Hematopoietic multipotent progenitor cell treated with erythropoietin and hydrocortisone succinate and interleukin-3 and kit ligand, for 15 days (in vitro differentiated cells): ENCODE measurements around the gene SOCS2.
"Not testable (repeated sequence)": the region's sequence is repeated elsewhere in the genome, so short reads cannot be mapped to it uniquely, and the experiment has no call there.

Source experiments
- DNase-seq: peaks from one replicate; pipeline ENCODE4 v3.0.0-alpha.2; 2015; ENCODE audit warnings: low spot score

SOCS2 gene

GRCh38 chr12:93571925-93572711, at the start of gene SOCS2:
SOCS2 (plus strand) TSS chr12:93572675; CDS start chr12:93572898, 223 bp downstream.
- peak; percentile 45 for DNase-seq

- DNase-seq, result no peak
Observed at GRCh38 chr12:93524386-93525133, 47.9 kb upstream of the SOCS2 start.

GRCh38 chr12:93526786-93527428, 45.6 kb upstream of the SOCS2 start:
- no peak for DNase-seq

GRCh38 chr12:93530358-93530757, 42.1 kb upstream of the SOCS2 start:
- no peak for DNase-seq

- no peak for DNase-seq
Observed at GRCh38 chr12:93533310-93533709, 39.2 kb upstream of the SOCS2 start.

GRCh38 chr12:93536111-93536765, 36.2 kb upstream of the SOCS2 start:
- DNase-seq, result no peak

GRCh38 chr12:93536766-93537488, 35.5 kb upstream of the SOCS2 start:
- no peak for DNase-seq

GRCh38 chr12:93537769-93538168, 34.7 kb upstream of the SOCS2 start:
- no peak for DNase-seq

- no peak for DNase-seq
Observed at GRCh38 chr12:93539821-93540220, 32.7 kb upstream of the SOCS2 start.

- no peak for DNase-seq
Observed at GRCh38 chr12:93540466-93540865, 32.0 kb upstream of the SOCS2 start.

GRCh38 chr12:93541578-93542225, 30.8 kb upstream of the SOCS2 start:
- no peak for DNase-seq

- no peak for DNase-seq
Observed at GRCh38 chr12:93547778-93548177, 24.7 kb upstream of the SOCS2 start.

GRCh38 chr12:93549174-93549573, 23.3 kb upstream of the SOCS2 start:
- no peak for DNase-seq

- DNase-seq, result no peak
Observed at GRCh38 chr12:93550748-93551611, 21.5 kb upstream of the SOCS2 start.

- DNase-seq, result no peak
Observed at GRCh38 chr12:93552427-93552826, 20.0 kb upstream of the SOCS2 start.

GRCh38 chr12:93557879-93558278, 14.6 kb upstream of the SOCS2 start:
- not testable (repeated sequence) for DNase-seq

- not testable (repeated sequence) for DNase-seq
Observed at GRCh38 chr12:93558685-93559084, 13.8 kb upstream of the SOCS2 start.

- no peak for DNase-seq
Observed at GRCh38 chr12:93563807-93564538, 8.5 kb upstream of the SOCS2 start.

- no peak for DNase-seq
Observed at GRCh38 chr12:93565760-93566159, 6.7 kb upstream of the SOCS2 start.
